ENCODE data around the gene ATG9A.
A peak's percentile ranks its signal among the peaks of the same experiment; 100 is the strongest.

The ATG9A gene, protein sequence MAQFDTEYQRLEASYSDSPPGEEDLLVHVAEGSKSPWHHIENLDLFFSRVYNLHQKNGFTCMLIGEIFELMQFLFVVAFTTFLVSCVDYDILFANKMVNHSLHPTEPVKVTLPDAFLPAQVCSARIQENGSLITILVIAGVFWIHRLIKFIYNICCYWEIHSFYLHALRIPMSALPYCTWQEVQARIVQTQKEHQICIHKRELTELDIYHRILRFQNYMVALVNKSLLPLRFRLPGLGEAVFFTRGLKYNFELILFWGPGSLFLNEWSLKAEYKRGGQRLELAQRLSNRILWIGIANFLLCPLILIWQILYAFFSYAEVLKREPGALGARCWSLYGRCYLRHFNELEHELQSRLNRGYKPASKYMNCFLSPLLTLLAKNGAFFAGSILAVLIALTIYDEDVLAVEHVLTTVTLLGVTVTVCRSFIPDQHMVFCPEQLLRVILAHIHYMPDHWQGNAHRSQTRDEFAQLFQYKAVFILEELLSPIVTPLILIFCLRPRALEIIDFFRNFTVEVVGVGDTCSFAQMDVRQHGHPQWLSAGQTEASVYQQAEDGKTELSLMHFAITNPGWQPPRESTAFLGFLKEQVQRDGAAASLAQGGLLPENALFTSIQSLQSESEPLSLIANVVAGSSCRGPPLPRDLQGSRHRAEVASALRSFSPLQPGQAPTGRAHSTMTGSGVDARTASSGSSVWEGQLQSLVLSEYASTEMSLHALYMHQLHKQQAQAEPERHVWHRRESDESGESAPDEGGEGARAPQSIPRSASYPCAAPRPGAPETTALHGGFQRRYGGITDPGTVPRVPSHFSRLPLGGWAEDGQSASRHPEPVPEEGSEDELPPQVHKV
- long read RNA-seq, full-length matches to known transcripts, result 62 of 117 reads
- long read RNA-seq, partial matches to known transcripts, result 22 of 117 reads
- long read RNA-seq, other reads (novel, unspliced or antisense), result 33 of 117 reads

DNA sequence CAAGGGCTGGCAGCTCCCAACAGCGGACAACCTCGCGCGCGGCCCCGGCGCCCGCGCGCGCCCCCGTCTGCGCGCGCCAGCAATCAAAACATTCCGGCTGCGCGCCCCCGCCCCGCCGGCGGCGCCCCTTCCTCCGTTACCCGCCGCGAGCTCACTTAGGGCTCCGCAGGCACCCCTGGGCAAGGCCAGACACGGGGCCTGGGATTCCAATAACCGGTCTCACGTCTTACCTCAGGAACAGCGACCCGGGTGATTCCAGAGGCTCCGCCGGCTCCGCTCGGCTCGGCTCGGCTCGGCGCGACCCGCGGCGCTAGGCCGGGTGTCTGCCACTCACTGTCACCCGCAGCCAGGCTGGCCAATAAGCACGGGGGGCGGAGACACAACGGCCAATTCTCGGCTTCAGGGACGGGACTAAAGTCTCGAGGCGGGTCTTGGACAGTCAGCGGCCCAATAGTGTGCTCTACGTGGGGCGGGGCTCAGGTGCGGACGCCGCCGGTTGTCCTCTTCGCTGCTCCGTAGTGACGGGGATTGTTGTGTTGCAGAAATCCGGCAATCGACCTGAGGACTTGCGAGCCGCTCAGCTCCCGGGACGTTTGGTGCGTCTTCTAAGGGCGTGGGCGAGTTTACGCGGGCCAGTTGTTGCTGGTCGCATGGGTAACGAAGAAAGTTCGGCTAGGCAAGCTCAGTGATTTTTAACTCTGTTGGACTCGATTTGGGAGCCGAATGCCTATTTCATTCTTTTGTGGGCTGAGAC, at the start of gene ATG9A, which contains the start of gene ANKZF1:
Gene ATG9A, minus strand, starts transcription at position 332 of the 754 bp plus-strand sequence. CDS start 1,612 bp downstream, outside the sequence.
Gene ANKZF1, plus strand, starts transcription at position 502 of the 754 bp plus-strand sequence. CDS start 452 bp downstream, outside the sequence.
- no peaks in the 10 kb centered on the region for H3K27me3 ChIP-seq (ENCODE audit: insufficient read depth, poor library complexity, severe bottlenecking)
- peak within 1 kb of the TSS; percentile 70 for H3K27ac ChIP-seq (replicated peaks)
- peak within 1 kb of the TSS; percentile 75 for H3K4me3 ChIP-seq (replicated peaks; ENCODE audit: insufficient read depth, low read length)
- TF ChIP-seq GABPA (IDR thresholded peaks at IDR 0.05; ENCODE audit: low read depth) (no peak), SPI1 (IDR thresholded peaks at IDR 0.05; ENCODE audit: borderline replicate concordance, low read depth) (no peak), POLR2AphosphoS5 (IDR thresholded peaks at IDR 0.05; ENCODE audit: low read depth) (peak; percentile 79)
- TF ChIP-seq, protein P1, sequence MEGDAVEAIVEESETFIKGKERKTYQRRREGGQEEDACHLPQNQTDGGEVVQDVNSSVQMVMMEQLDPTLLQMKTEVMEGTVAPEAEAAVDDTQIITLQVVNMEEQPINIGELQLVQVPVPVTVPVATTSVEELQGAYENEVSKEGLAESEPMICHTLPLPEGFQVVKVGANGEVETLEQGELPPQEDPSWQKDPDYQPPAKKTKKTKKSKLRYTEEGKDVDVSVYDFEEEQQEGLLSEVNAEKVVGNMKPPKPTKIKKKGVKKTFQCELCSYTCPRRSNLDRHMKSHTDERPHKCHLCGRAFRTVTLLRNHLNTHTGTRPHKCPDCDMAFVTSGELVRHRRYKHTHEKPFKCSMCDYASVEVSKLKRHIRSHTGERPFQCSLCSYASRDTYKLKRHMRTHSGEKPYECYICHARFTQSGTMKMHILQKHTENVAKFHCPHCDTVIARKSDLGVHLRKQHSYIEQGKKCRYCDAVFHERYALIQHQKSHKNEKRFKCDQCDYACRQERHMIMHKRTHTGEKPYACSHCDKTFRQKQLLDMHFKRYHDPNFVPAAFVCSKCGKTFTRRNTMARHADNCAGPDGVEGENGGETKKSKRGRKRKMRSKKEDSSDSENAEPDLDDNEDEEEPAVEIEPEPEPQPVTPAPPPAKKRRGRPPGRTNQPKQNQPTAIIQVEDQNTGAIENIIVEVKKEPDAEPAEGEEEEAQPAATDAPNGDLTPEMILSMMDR (IDR thresholded peaks at IDR 0.05; ENCODE audit: insufficient read depth, low read length), result no peak
- TF ChIP-seq, protein P2, sequence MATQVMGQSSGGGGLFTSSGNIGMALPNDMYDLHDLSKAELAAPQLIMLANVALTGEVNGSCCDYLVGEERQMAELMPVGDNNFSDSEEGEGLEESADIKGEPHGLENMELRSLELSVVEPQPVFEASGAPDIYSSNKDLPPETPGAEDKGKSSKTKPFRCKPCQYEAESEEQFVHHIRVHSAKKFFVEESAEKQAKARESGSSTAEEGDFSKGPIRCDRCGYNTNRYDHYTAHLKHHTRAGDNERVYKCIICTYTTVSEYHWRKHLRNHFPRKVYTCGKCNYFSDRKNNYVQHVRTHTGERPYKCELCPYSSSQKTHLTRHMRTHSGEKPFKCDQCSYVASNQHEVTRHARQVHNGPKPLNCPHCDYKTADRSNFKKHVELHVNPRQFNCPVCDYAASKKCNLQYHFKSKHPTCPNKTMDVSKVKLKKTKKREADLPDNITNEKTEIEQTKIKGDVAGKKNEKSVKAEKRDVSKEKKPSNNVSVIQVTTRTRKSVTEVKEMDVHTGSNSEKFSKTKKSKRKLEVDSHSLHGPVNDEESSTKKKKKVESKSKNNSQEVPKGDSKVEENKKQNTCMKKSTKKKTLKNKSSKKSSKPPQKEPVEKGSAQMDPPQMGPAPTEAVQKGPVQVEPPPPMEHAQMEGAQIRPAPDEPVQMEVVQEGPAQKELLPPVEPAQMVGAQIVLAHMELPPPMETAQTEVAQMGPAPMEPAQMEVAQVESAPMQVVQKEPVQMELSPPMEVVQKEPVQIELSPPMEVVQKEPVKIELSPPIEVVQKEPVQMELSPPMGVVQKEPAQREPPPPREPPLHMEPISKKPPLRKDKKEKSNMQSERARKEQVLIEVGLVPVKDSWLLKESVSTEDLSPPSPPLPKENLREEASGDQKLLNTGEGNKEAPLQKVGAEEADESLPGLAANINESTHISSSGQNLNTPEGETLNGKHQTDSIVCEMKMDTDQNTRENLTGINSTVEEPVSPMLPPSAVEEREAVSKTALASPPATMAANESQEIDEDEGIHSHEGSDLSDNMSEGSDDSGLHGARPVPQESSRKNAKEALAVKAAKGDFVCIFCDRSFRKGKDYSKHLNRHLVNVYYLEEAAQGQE (IDR thresholded peaks at IDR 0.05; ENCODE audit: insufficient replicate concordance, low read depth), result peak; percentile 49
- DNase-seq (ENCODE audit: low read depth in 1 of 2, low spot score in 1 of 2), result peak; percentile 96 to 99

DNA sequence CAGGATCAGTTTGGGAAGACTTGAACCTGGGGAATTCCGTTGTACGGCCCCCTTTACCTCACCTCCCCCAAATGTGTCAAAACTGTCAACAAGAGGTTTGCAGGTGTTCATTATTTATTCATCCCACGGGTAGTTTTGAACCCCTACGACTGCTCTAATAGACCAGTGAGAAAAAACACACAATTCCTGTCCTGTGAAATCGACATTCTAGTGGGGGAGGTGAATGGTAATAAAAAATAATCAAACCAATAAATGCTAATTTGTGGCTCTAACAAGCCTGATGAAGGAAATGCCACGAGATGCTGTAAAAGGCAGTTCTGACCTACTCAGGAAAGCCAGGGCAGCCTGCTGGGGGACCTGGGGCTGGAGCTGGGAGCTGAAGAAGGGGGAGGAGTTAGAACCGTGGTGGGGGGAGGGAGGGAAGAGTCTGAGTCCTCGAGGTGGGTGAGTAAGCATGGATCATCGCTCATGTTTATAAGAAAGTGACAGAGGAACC, 49.3 kb upstream of the ATG9A start:
- H3K4me3 ChIP-seq (replicated peaks; ENCODE audit: insufficient read depth, low read length), result peak overlapping the region; percentile 47
- TF ChIP-seq POLR2AphosphoS5 (IDR thresholded peaks at IDR 0.05; ENCODE audit: low read depth) (no peak), GABPA (IDR thresholded peaks at IDR 0.05; ENCODE audit: low read depth) (no peak), SPI1 (IDR thresholded peaks at IDR 0.05; ENCODE audit: borderline replicate concordance, low read depth) (no peak)
- TF ChIP-seq, protein P1 (IDR thresholded peaks at IDR 0.05; ENCODE audit: insufficient read depth, low read length), result no peak
- TF ChIP-seq, protein P2 (IDR thresholded peaks at IDR 0.05; ENCODE audit: insufficient replicate concordance, low read depth), result no peak
- no peak for DNase-seq (ENCODE audit: low read depth in 1 of 2, low spot score in 1 of 2)
- H3K27me3 ChIP-seq (ENCODE audit: insufficient read depth, poor library complexity, severe bottlenecking), result no peaks in the 10 kb centered on the region
- H3K27ac ChIP-seq (replicated peaks), result no peak overlapping the region
